Islet precursor cell (in vitro differentiated cells): ENCODE measurements around the gene IRF2BPL.
"Not testable (repeated sequence)": the region's sequence is repeated elsewhere in the genome, so short reads cannot be mapped to it uniquely, and the experiment has no call there.

Source experiments
- DNase-seq: peaks from one replicate; pipeline ENCODE4 v3.0.0-alpha.2; 2018

The IRF2BPL gene

DNA sequence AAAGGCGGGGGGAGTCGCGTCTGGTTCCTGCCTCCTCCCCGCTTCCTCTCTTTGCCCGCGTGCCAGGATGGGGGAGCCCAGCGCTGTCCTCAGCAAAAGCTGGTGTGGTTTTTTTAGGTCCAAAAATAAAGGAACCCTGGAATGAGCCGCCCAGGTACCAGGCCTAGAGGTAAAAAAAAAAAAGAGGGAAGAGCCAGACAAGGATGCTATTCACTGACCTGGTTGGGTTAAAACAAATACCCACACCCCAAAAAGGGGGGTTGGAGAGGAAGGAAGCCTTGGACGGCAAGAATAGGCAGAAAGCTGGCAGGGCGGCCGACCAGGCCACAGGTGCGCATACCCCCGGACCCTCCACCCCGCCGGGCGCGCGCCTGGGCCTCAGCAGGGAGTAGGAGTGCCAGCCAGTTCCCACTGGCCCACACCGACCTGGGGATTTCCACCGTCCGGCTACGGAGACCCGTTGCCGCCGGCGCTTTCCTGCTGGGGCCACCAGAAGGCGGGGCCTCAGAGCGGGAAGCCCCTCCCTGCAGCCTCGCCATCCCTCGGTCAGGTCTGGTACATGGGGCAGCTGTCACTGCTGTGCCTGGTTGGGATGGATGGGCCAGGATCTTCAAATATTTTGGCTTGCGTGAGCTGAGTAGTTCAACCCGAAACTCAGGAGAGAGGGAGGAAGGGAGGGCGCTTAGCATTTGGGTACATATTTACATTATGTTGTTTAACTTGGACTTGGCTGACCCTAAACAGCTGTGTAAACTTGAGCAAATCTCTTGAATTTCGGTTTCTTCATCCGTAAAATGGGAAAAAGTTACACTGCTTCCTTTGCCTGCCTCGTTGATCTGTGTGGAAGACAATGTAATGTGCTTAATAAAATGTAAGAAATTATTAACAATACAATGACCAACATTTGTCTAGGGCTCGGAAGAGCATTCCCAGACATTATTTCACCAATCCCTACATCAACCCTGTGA, 5.4 kb upstream of the IRF2BPL start:
- peak; percentile 94 for DNase-seq

GRCh38 chr14:77032844-77033621, 4.5 kb upstream of the IRF2BPL start:
- DNase-seq, result peak; percentile 95

DNA sequence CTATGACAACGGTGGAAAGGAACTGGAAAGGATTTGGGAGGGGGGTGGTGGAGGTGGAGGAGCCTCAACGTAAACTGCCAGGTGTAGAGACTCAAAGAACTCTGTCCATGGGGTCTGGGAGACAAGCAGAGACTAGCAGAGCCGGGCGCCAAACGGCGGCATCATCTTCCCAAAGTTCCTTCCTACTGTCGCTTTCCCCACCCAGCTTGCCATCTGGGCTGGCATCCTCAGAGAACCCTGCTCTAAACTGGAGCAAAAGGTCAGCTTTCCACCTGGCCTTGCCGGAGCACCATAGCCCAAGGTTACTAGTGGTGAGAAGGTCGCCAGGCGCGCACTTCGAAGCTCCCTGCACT, 4.0 kb upstream of the IRF2BPL start:
- no peak for DNase-seq

DNA sequence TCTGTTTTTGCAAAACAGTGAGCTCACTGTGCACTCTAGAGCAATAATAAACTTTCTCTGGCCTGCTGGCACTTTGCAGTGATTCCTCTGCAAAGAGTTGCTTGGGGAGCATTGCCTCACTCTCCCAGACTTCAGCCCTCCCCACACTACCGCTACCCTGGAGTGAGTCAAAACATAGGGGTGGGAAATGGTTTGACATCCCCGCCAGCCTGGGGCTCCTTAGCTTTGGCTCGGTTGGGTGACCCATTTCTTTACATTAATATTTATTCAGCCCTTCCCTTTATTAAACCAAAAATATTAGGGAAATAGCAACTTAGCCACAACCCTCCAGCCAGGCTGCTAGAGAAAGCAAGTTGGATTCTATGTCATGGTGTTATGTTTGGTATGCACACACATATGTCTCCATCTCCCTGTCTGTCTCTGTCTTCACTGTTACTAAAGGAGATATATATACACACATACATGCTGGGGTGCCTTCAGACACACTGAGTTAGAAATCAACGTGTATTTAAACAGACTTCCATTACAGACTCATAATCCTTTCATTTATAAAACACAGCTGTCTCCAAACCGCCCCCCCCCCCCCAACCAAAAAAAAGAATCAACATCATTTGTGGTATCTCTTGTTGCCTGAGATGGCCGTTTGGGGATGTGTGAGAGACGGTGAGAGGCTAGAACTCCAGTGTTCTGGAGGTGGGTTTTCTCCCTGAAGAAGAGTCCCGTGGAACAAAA, 3.4 kb upstream of the IRF2BPL start:
- peak; percentile 51 for DNase-seq

DNA sequence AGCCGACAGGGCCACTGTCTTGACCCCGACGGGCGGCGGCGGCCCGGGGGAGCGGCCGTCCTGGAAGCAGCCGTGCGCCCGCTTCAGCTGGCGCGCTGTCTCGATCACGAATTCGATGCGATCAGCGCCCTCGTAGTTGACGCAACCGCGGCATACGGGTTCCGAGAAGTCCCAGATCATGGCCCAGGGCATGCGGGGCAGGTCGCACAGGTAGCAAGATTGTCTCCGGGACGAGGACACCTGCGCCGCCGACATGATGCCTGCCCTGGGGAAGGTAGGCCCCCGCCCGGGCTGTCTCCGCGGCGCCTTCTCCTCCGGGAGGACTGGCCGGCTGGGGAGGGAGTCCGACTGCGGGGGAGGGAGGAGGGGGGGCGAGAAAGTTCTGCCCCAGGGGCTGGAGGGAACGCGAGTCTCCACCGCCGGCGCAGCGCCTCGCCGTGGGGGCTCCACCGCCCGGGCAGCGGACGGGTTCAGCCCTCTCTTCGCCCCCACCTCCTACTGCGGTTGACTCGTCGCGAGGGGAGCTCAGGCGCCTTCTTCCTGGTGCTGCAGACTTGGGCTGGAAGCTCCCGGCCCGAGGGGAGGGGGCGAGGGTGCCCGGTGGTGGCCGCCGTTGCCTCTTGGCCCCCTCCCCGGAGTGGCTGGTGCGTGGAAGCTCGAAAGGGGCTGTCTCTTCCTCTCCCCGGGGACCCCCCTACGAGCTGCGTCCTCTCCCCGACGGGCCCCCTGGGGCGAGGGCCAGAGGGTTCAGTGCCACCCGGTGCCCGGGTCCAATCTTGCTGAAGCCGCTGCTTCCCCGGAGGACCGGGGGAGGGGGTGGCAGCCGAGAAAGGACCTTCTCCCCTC, 747 bp downstream of the IRF2BPL start:
- peak; percentile 79 for DNase-seq

DNA sequence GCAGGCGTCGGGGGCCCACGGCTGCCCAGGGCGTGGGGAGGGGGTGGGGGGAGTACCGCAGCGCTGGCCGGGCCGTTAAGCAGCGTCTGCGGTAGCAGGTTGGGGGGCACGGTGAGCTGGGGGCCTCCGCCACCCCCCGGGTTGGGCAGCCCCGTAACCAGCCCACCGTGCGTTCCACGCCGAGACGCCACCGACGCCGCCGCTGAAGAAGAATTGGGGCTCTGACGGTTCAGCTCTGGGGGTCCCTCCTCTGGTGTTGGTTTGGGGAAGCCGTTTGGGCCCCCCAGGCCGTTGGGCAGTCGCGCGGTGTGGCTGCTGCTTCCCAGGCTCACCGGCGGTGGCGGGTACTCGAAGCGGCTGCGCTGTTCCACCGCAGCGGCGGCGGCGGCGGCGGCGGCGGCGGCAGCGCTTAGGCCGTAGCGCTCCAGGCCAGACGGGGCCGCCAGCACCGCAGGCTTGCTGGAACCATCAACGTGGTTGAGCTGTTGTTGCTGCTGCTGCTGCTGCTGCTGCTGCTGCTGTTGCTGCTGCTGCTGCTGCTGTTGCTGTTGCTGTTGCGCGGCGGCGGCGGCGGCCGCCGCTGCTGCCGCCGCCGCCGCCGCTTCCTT, 1.5 kb downstream of the IRF2BPL start:
- no peak for DNase-seq

DNA sequence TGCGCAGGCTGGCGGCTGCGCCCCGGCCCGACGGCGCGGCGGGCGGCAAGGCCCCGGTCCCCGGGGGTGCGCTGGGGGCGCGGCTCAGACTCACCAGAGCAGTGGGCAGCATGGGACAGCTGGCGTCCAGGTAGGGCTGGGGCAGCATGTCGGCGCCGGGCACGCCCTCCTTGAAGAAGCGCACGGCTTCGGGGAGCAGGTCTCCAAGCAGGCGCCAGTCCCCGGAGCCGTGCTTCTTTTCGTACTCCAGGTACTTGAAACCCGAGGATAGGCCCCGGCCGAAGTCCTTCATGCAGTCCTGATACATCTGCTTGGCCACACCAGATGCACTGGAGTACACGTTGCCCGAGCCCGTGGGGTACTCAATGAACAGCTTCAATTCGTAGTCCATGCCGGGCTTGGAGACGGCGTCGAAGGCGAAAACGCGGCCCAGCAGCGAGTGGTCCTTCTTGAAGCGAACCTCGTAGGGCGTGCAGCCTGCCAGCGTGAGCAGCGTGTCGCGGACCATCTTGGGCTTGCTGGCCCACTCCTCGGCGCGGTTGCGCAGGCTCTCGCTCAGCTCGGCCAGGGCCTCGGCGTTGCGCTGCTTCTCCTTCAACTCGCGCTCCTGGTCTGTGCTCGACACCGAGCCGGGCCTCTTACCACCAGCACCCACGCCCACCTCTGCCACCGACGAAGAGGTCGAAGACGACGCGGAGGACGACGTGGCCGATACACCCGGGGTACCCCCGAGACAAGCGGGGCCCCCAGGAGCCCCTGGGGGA, 2.2 kb downstream of the IRF2BPL start:
- no peak for DNase-seq

- no peak for DNase-seq
Measured at GRCh38 chr14:77025744-77026165, 2.8 kb downstream of the IRF2BPL start.

DNA sequence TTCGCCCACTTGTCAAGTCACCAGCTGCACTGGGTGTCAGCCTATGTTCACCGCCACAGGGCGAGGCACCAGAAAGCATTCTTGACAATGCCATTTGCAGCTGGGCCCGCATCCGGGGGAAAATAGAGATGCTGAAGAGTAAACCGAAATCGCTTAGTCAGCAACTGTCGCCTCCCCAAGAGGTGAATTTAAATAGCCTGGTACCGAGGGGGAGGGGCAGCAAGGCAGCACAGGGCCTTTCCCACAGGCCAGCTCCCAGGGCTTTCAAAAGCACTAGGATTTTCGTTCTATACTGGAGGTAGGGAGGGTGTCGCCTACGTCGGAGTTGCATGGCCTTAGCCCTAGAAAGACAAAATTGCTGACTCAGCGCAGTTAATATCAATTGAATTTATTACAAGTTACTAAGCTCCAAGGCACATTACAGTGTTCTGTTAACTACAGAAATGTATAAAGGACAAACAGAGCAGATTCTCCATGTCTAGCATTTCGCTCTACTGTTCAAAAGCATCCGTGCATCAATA, 4.3 kb downstream of the IRF2BPL start:
- DNase-seq, result peak; percentile 79

DNA sequence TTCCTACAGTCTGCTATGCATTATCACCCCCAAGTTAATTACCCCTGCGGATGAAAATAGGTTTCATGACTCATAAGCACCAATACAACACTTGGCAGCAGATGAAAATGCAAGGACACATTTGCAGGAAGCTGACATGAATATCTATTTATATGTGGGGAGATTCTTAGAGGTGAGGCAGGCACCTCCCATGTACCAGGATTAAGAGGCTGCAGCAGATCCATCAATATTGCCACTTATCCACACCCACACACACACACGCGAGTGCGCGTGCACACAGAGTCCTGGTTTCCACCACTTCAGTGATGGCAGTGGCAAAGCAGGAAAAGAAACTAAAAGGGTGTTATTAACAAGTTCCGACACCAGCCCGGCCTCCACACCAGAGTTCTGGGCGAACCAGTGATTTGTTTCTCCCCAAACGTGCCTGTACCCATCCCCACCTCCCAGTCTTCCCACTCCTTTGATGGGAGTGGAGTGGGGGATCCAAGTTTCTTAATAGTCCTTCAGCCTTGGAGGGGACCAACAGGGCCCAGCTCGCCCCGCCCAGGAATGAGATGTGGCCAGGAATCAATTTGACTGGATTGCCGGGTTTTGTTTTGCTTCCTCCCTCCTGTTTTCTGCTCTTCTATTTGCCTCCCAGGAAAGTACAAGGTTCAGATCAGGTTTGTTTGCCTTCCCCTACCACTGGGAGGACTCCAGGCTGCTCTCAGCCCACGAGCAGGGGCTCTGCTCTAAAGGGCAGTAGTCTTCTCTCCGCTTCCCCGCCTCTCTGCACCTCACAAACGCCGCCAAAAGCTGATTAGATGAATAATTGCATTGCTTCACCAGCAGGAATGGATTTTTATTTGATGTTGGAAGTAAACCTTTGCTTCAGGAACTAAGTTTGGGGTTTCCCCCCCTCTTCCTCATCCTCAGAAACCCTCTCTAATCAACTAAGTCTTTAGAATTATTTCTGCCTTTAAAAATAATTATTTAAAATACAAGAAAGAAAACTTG, 5.2 kb downstream of the IRF2BPL start:
- peak; percentile 75 for DNase-seq

GRCh38 chr14:77022236-77022852, 6.2 kb downstream of the IRF2BPL start:
- DNase-seq, result no peak

GRCh38 chr14:77021424-77021823, 7.1 kb downstream of the IRF2BPL start:
- not testable (repeated sequence) for DNase-seq

- DNase-seq, result no peak
Measured at GRCh38 chr14:77018785-77019184, 9.7 kb downstream of the IRF2BPL start.

GRCh38 chr14:77017666-77018065, 10.8 kb downstream of the IRF2BPL start:
- DNase-seq, result no peak

DNA sequence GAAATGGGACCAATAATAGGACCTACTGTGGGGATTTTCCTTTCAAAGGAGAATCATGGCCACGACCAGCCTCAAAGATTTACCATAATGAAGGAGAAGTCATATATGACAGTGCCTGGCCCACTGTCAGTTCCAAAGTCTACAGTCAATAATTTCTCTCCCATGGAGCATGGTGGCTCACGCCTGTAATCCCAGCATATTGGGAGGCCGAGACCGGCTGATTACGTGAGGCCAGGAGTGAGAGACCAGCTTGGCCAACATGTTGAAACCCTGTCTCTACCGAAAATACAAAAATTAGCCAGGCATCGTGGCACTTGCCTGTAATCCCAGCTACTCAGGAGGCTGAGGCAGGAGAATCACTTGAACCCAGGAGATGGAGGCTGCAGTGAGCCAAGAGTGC, 13.8 kb downstream of the IRF2BPL start:
- no peak for DNase-seq

DNA sequence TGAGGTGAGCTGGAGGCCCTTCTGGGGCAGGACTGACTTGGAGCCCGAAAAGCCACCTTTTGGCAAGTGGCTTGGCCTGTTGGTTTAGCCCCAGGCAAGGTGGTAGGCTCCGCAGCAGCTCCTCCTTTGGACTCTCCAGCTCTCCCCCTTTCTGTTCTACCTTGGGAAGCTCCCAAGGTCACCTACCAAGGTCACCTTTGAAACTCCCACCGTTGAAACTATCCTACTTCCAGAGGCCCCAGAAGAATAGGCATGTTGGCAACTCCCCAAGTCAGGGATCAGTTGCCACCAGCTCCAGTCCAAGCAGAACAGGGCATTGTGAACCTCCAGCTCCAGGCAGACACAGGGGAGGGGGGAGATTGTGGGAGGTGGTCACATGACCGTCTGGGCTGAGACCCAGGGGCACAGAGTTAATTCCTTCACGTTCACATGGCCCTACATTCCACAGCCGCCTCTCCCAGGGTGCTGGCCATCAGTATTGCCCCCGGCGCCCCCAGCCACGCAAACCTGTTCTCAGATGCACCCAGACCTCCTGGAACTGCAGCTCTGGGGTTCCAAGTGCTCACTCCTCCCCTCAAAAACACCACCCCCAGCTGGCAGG, 14.4 kb downstream of the IRF2BPL start:
- peak; percentile 92 for DNase-seq

DNA sequence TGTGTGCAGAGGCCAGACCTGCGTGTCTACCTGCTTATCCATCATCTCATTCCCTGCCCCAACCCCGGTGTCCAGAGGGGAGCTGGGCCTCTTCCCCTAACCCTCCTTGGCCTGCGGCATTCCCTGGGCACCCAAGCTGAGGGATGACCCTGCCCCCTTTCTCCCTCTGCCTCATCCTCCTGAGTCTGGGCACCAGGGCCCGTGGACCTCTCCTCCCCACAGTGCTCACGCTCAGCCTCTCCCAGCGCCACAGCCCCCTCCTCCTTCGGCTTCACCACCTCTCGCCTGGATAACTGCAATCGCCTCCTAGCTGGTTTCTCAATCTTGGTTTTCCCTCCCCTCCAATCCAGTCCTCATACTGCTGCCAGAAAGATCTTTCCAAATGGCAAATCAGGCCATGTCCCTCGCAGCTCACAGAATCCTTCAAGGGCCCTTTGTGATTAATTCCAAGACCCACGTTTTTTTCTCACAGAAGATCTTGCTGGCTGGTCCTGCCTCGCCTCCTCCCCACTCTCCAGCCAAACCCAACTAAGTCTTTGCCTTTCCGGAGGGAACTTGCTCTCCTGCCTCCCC, 16.2 kb downstream of the IRF2BPL start:
- DNase-seq, result no peak

GRCh38 chr14:77011245-77011644, 17.3 kb downstream of the IRF2BPL start:
- DNase-seq, result no peak
